HepG2 (cell line): ENCODE results near the gene ZBTB7B. TPM values are rescaled to one million over a fixed set of nuclear protein-coding genes. Genes with fewer than 3 reads are reported as not detected.

Experiments
- ATF7-NPFF ChIP-seq: sonication (generic); formaldehyde crosslinking; IDR thresholded peaks from 2 replicates; pipeline ENCODE4 v1.8.1; 2023; ENCODE audit warnings: mild to moderate bottlenecking, low read depth, missing genetic modification reagents, moderate library complexity
- BORCS8-MEF2B ChIP-seq: sonication (generic); formaldehyde crosslinking; IDR thresholded peaks from 2 replicates; pipeline ENCODE4 v1.8.0; 2022; ENCODE audit warnings: mild to moderate bottlenecking, missing genetic modification reagents
- DNMT3B ChIP-seq: conservative IDR thresholded peaks from 2 replicates; pipeline ENCODE4 v1.6.1; 2016; ENCODE audit warnings: missing biosample characterization, control low read depth
- GATAD1 ChIP-seq: IDR thresholded peaks from 2 replicates; pipeline ENCODE4 v1.6.1; 2016; ENCODE audit warnings: missing genetic modification reagents, missing compliant biosample characterization
- RBM39 ChIP-seq: fragments of 200-400 bp; formaldehyde crosslinking; IDR thresholded peaks from one replicate; pipeline ENCODE4 v1.6.1; 2018; ENCODE audit warnings: antibody characterized with exemption, mild to moderate bottlenecking, low read depth, low read length; ENCODE audit not compliant: poor library complexity, severe bottlenecking
- RCOR2 ChIP-seq: IDR thresholded peaks from 2 replicates; pipeline ENCODE4 v1.6.1; 2016; ENCODE audit warnings: missing biosample characterization, missing genetic modification reagents
- SAP130 ChIP-seq: IDR thresholded peaks from 2 replicates; pipeline ENCODE4 v1.6.1; 2016; ENCODE audit warnings: low read depth
- SMC3 ChIP-seq: IDR thresholded peaks from 2 replicates; pipeline ENCODE4 v1.6.1; 2011; ENCODE audit warnings: low read length, improper control_type of control experiment
- TEAD2 ChIP-seq: sonication (generic); formaldehyde crosslinking; IDR thresholded peaks from 2 replicates; pipeline ENCODE4 v1.9.0; 2021; ENCODE audit warnings: missing genetic modification reagents
- ZNF12 ChIP-seq: sonication (generic); formaldehyde crosslinking; IDR thresholded peaks from 2 replicates; pipeline ENCODE4 v1.5.0; 2020; ENCODE audit warnings: missing genetic modification reagents
- ZNF180 ChIP-seq: sonication (generic); formaldehyde crosslinking; IDR thresholded peaks from 2 replicates; pipeline ENCODE4 v1.4.0; 2020; ENCODE audit warnings: low read depth, missing genetic modification reagents, borderline replicate concordance
- ZNF234 ChIP-seq: sonication (generic); formaldehyde crosslinking; conservative IDR thresholded peaks from 2 replicates; pipeline ENCODE4 v1.5.1; 2020; ENCODE audit warnings: mild to moderate bottlenecking, missing genetic modification reagents
- ZNF24 ChIP-seq: fragments of 450-650 bp; IDR thresholded peaks from 2 replicates; pipeline ENCODE4 v1.6.1; 2017; ENCODE audit warnings: antibody characterized with exemption, mild to moderate bottlenecking
- ZNF337 ChIP-seq: sonication (generic); formaldehyde crosslinking; IDR thresholded peaks from 2 replicates; pipeline ENCODE4 v1.5.1; 2020; ENCODE audit warnings: missing genetic modification reagents, low read depth, mild to moderate bottlenecking, borderline replicate concordance
- ZNF678 ChIP-seq: sonication (generic); formaldehyde crosslinking; IDR thresholded peaks from 2 replicates; pipeline ENCODE4 v1.4.0; 2020; ENCODE audit warnings: mild to moderate bottlenecking, missing genetic modification reagents
- ZNF737 ChIP-seq: sonication (generic); formaldehyde crosslinking; IDR thresholded peaks from 2 replicates; pipeline ENCODE4 v1.5.0; 2020; ENCODE audit warnings: missing genetic modification reagents, mild to moderate bottlenecking, borderline replicate concordance
- ZSCAN21 ChIP-seq: sonication (generic); formaldehyde crosslinking; IDR thresholded peaks from 2 replicates; pipeline ENCODE4 v1.8.0; 2022; ENCODE audit warnings: mild to moderate bottlenecking, missing genetic modification reagents, moderate library complexity, borderline replicate concordance
- ZSCAN5A ChIP-seq: sonication (generic); formaldehyde crosslinking; IDR thresholded peaks from 2 replicates; pipeline ENCODE4 v1.8.0; 2022; ENCODE audit warnings: mild to moderate bottlenecking, missing genetic modification reagents, borderline replicate concordance
- polyA plus RNA-seq, 8 experiments: library from polyadenylated mRNA; depleted of rRNA in 3 of 8; stranded (reverse) in 7 of 8; unstranded in 1 of 8; fragments of >200 nt; fragmentation: Illumina TruSeq in 4 of 8; extraction: Trizol in 4 of 8; gene quantifications; 2 replicates each; pipeline versions ENCODE4 v1.2.1 to v1.2.3, GENCODE V29; 2011 to 2016; ENCODE audit warnings: low read depth in 4 of 8, missing spikeins in 1 of 8, mixed read lengths in 1 of 8; ENCODE audit not compliant: insufficient read depth in 1 of 8
- total RNA-seq, 5 experiments: library from RNA; depleted of rRNA; stranded (reverse); fragments of >200 nt; fragmentation: Illumina TruSeq; extraction: Trizol; gene quantifications; 2 replicates each; pipeline ENCODE4 v1.2.3, GENCODE V29; 2016; ENCODE audit warnings: low read depth in 1 of 5
- TF ChIP-seq, protein P1 (sequence below): sonication (generic); formaldehyde crosslinking; IDR thresholded peaks from 2 replicates; pipeline ENCODE4 v1.4.0; 2020; ENCODE audit warnings: mild to moderate bottlenecking, missing genetic modification reagents
- TF ChIP-seq, protein P2 (sequence below): sonication (generic); formaldehyde crosslinking; IDR thresholded peaks from 2 replicates; pipeline ENCODE4 v1.5.0; 2020; ENCODE audit warnings: missing genetic modification reagents
- TF ChIP-seq, protein P3 (sequence below): sonication (generic); formaldehyde crosslinking; IDR thresholded peaks from 2 replicates; pipeline ENCODE4 v1.4.0; 2020; ENCODE audit warnings: mild to moderate bottlenecking, missing genetic modification reagents, borderline replicate concordance

The ZBTB7B gene
- total and polyA plus RNA-seq, 2 of the 13 experiments (the other 11 are each of a cell fraction or from before 2014, with no cell fraction given): 15.5 to 17.5 TPM

- TF ChIP-seq RBM39 (no peak), ZNF12 (CRISPR knock-in tag) (no peak), ZNF678 (CRISPR knock-in tag) (no peak), DNMT3B (no peak), SMC3 (peak; percentile 65; the same call in 1 of the 2 replicates), ZNF737 (no peak), ZSCAN5A (CRISPR knock-in tag) (no peak), ZNF337 (CRISPR knock-in tag) (no peak), BORCS8-MEF2B (CRISPR knock-in tag) (peak; percentile 92), RCOR2 (CRISPR knock-in tag) (peak; percentile 63; the same call in 1 of the 2 replicates), ATF7-NPFF (CRISPR knock-in tag) (peak; percentile 98), SAP130 (CRISPR knock-in tag) (peak; percentile 91), ZNF180 (CRISPR knock-in tag) (no peak), GATAD1 (CRISPR knock-in tag) (peak; percentile 71), ZNF234 (CRISPR knock-in tag) (no peak), TEAD2 (CRISPR knock-in tag) (no peak), ZSCAN21 (CRISPR knock-in tag) (peak; percentile 83), ZNF24 (no peak; the same call in 1 of the 2 replicates)
- TF ChIP-seq, protein P1, sequence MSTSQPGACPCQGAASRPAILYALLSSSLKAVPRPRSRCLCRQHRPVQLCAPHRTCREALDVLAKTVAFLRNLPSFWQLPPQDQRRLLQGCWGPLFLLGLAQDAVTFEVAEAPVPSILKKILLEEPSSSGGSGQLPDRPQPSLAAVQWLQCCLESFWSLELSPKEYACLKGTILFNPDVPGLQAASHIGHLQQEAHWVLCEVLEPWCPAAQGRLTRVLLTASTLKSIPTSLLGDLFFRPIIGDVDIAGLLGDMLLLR (CRISPR knock-in tag): peak; percentile 63; the same call in 1 of the 2 replicates
- TF ChIP-seq, protein P2, sequence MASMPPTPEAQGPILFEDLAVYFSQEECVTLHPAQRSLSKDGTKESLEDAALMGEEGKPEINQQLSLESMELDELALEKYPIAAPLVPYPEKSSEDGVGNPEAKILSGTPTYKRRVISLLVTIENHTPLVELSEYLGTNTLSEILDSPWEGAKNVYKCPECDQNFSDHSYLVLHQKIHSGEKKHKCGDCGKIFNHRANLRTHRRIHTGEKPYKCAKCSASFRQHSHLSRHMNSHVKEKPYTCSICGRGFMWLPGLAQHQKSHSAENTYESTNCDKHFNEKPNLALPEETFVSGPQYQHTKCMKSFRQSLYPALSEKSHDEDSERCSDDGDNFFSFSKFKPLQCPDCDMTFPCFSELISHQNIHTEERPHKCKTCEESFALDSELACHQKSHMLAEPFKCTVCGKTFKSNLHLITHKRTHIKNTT (CRISPR knock-in tag): no peak
- TF ChIP-seq, protein P3, sequence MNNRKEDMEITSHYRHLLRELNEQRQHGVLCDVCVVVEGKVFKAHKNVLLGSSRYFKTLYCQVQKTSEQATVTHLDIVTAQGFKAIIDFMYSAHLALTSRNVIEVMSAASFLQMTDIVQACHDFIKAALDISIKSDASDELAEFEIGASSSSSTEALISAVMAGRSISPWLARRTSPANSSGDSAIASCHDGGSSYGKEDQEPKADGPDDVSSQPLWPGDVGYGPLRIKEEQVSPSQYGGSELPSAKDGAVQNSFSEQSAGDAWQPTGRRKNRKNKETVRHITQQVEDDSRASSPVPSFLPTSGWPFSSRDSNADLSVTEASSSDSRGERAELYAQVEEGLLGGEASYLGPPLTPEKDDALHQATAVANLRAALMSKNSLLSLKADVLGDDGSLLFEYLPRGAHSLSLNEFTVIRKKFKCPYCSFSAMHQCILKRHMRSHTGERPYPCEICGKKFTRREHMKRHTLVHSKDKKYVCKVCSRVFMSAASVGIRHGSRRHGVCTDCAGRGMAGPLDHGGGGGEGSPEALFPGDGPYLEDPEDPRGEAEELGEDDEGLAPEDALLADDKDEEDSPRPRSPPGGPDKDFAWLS (CRISPR knock-in tag): no peak
Measured at GRCh38 chr1:155017041-155017945, 14.7 kb downstream of the ZBTB7B start (continued).
